Neural cell (in vitro differentiated cells): Measurements from ENCODE around the gene YLPM1. TPM values are rescaled to one million over a fixed set of nuclear protein-coding genes. Genes with fewer than 3 reads are reported as not detected.

Experiments used
- H2AFZ ChIP-seq: fragments of 200-600, 300-800 bp; sonication (generic), shearing (Covaris generic); 2 replicates; pipeline ENCODE4 v1.6.0; 2014; ENCODE audit warnings: low read depth, mild to moderate bottlenecking, antibody characterized with exemption, low read length, moderate library complexity
- H3F3A ChIP-seq: fragments of 200-600 bp; shearing (Covaris generic); 2 replicates; pipeline ENCODE4 v1.6.1; 2016; ENCODE audit warnings: mild to moderate bottlenecking, moderate library complexity, mixed read lengths, antibody characterized with exemption, low read length; ENCODE audit not compliant: insufficient read depth, poor library complexity, severe bottlenecking
- H3K27ac ChIP-seq: fragments of 200-600, 300-800 bp; sonication (generic), shearing (Covaris generic); 2 replicates; pipeline ENCODE4 v1.5.1; 2014; ENCODE audit warnings: mild to moderate bottlenecking, low read length, moderate library complexity
- H3K27me3 ChIP-seq: fragments of 300-800, 200-600 bp; sonication (generic), shearing (Covaris generic); 2 replicates; pipeline ENCODE4 v1.6.0; 2014; ENCODE audit warnings: mild to moderate bottlenecking, low read depth, low read length, moderate library complexity; ENCODE audit not compliant: insufficient read depth
- H3K36me3 ChIP-seq: fragments of 300-800, 200-600 bp; sonication (generic), shearing (Covaris generic); 2 replicates; pipeline ENCODE4 v1.5.1; 2014; ENCODE audit warnings: mild to moderate bottlenecking, antibody characterized with exemption, low read length, moderate library complexity; ENCODE audit not compliant: insufficient read depth
- H3K4me2 ChIP-seq: fragments of 300-800, 200-600 bp; sonication (generic), shearing (Covaris generic); 2 replicates; pipeline ENCODE4 v1.6.0; 2014; ENCODE audit warnings: mild to moderate bottlenecking, low read length
- H3K4me3 ChIP-seq: fragments of 300-800, 200-600 bp; sonication (generic), shearing (Covaris generic); 2 replicates; pipeline ENCODE4 v1.5.1; 2014; ENCODE audit warnings: mild to moderate bottlenecking, low read length, moderate library complexity
- H3K79me2 ChIP-seq: fragments of 200-600 bp; shearing (Covaris generic); replicated peaks from 2 replicates; pipeline ENCODE4 v1.6.0; 2014; ENCODE audit warnings: mild to moderate bottlenecking, low read length, moderate library complexity; ENCODE audit not compliant: insufficient read depth
- H3K9ac ChIP-seq: fragments of 300-800, 200-600 bp; sonication (generic), shearing (Covaris generic); 2 replicates; pipeline ENCODE4 v1.6.1; 2016; ENCODE audit warnings: mild to moderate bottlenecking, low read length, mixed read lengths
- H3K9me2 ChIP-seq: fragments of 200-600 bp; shearing (Covaris generic); 2 replicates; pipeline ENCODE4 v1.6.1; 2016; ENCODE audit warnings: mild to moderate bottlenecking, low read length, mixed read lengths; ENCODE audit not compliant: insufficient read depth
- H3K9me3 ChIP-seq: fragments of 200-600, 300-800 bp; sonication (generic), shearing (Covaris generic); 2 replicates; pipeline ENCODE4 v1.6.1; 2016; ENCODE audit warnings: mild to moderate bottlenecking, mixed run types, low read length, moderate library complexity, mixed read lengths
- H4K20me1 ChIP-seq: fragments of 200-600 bp; shearing (Covaris generic); 2 replicates; pipeline ENCODE4 v1.6.1; 2016; ENCODE audit warnings: mild to moderate bottlenecking, mixed run types; ENCODE audit not compliant: insufficient read depth
- EP300 ChIP-seq: fragments of 450-650 bp; conservative IDR thresholded peaks from 2 replicates; pipeline ENCODE4 v1.6.1; 2014; ENCODE audit warnings: antibody characterized with exemption, mild to moderate bottlenecking, moderate library complexity; ENCODE audit not compliant: poor library complexity, severe bottlenecking
- EZH2 ChIP-seq: fragments of 200-600, 300-800 bp; shearing (Covaris generic), sonication (generic); IDR thresholded peaks from 2 replicates; pipeline ENCODE4 v1.6.1; 2014; ENCODE audit warnings: antibody characterized with exemption, low read length, borderline replicate concordance, mild to moderate bottlenecking; ENCODE audit not compliant: insufficient read depth, poor library complexity, severe bottlenecking
- MXI1 ChIP-seq: fragments of 450-650 bp; conservative IDR thresholded peaks from 2 replicates; pipeline ENCODE4 v1.6.1; 2014; ENCODE audit warnings: antibody characterized with exemption, mild to moderate bottlenecking; ENCODE audit not compliant: poor library complexity, severe bottlenecking
- POLR2AphosphoS5 ChIP-seq: IDR thresholded peaks from 2 replicates; pipeline ENCODE4 v1.6.1; 2012
- RAD21 ChIP-seq: fragments of 450-650 bp; conservative IDR thresholded peaks from 2 replicates; pipeline ENCODE4 v1.6.1; 2014; ENCODE audit warnings: antibody characterized with exemption, mild to moderate bottlenecking, moderate library complexity
- SMC3 ChIP-seq: fragments of 450-650 bp; conservative IDR thresholded peaks from 2 replicates; pipeline ENCODE4 v1.6.1; 2014; ENCODE audit warnings: antibody characterized with exemption, mild to moderate bottlenecking, moderate library complexity; ENCODE audit not compliant: poor library complexity
- TAF1 ChIP-seq: IDR thresholded peaks from 2 replicates; pipeline ENCODE4 v1.6.1; 2012; ENCODE audit warnings: low read depth
- polyA plus RNA-seq: library from polyadenylated mRNA; depleted of rRNA; stranded (reverse); fragments of >200 nt; gene quantifications from 2 replicates; pipeline ENCODE4 v1.2.3, GENCODE V29; 2014
- TF ChIP-seq, protein P1 (sequence below): fragments of 450-650 bp; IDR thresholded peaks from 2 replicates; pipeline ENCODE4 v1.5.1; 2014; ENCODE audit warnings: antibody characterized with exemption, mild to moderate bottlenecking, moderate library complexity; ENCODE audit not compliant: poor library complexity, severe bottlenecking
- TF ChIP-seq, protein P2 (sequence below): IDR thresholded peaks from 2 replicates; pipeline ENCODE4 v1.6.1; 2012; ENCODE audit warnings: borderline replicate concordance

Gene YLPM1
- polyA plus RNA-seq, 1 donor from 2014 or later, result 63.4 TPM

DNA sequence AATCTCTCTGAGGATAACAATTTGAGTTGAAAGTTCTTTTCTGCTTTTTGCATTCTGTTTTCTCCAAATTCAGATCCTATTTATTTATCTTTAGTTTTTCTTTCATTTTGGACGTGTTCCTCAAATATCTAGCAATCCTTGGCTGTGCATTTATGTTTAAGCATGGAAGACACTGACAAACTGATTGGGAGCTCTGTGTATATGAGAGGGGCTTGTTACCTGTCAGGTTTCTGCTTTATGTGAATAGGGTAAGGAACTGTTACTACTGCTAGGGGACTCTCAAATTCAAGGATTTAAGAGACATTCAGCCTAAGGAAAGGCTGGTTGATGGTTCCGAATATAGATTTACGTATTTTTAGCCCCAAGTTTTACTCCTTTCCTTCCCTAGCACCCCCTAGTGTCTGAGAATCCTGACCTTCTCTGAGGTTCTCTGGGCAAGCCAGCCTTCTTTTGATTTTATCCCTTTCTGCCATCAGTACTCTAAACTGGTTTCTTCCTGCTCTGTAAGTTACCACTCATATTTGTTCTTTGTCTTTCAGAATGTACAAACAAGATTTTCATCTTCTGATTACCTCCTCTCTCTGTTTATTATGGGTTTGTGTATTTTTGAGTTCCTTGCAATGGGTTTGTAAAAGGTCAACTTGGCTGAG lies 30.5 kb downstream of the YLPM1 start:
- Histone ChIP-seq H3K27ac (no peak overlapping the region), H3K36me3 (peaks cover 4% of the 10 kb centered on the region), H3K9ac (no peak overlapping the region), H3F3A (no peaks in the 10 kb centered on the region), H3K9me2 (no peaks in the 10 kb centered on the region), H3K9me3 (no peaks in the 10 kb centered on the region), H3K79me2 (peaks cover 34% of the 10 kb centered on the region), H4K20me1 (no peaks in the 10 kb centered on the region), H3K27me3 (no peaks in the 10 kb centered on the region), H3K4me2 (no peak overlapping the region), H3K4me3 (no peak overlapping the region), H2AFZ (no peak overlapping the region)
- no peak for TF ChIP-seq SMC3

DNA sequence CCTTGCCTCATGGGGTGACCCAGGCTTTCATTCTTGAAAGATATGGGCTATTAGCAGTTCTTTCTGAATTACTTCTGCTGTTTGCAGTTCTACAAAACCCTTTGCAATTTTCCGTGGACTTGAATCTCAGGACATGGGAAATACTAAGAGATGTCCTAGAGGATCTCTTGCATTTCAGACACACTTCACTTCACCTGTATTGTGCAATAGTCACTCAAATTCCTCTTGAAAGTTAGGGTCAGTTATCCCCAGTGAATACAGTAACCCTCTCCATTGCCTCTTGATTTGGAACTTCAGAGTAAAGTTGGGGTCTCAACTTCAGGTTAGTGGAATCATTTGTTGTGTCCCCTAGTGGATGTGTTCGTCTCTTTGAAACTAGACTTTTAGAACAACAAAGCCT lies 31.8 kb downstream of the YLPM1 start:
- Histone ChIP-seq H3K27me3 (no peaks in the 10 kb centered on the region), H3F3A (no peaks in the 10 kb centered on the region), H3K27ac (no peak overlapping the region), H3K4me2 (no peak overlapping the region), H3K9ac (no peak overlapping the region), H3K79me2 (peaks cover 25% of the 10 kb centered on the region), H3K4me3 (no peak overlapping the region), H2AFZ (no peak overlapping the region), H3K9me3 (no peaks in the 10 kb centered on the region), H4K20me1 (no peaks in the 10 kb centered on the region), H3K36me3 (peaks cover 6% of the 10 kb centered on the region), H3K9me2 (no peaks in the 10 kb centered on the region)
- TF ChIP-seq EP300 (no peak), POLR2AphosphoS5 (no peak), TAF1 (no peak), RAD21 (no peak), EZH2 (no peak)
- TF ChIP-seq, protein P1, sequence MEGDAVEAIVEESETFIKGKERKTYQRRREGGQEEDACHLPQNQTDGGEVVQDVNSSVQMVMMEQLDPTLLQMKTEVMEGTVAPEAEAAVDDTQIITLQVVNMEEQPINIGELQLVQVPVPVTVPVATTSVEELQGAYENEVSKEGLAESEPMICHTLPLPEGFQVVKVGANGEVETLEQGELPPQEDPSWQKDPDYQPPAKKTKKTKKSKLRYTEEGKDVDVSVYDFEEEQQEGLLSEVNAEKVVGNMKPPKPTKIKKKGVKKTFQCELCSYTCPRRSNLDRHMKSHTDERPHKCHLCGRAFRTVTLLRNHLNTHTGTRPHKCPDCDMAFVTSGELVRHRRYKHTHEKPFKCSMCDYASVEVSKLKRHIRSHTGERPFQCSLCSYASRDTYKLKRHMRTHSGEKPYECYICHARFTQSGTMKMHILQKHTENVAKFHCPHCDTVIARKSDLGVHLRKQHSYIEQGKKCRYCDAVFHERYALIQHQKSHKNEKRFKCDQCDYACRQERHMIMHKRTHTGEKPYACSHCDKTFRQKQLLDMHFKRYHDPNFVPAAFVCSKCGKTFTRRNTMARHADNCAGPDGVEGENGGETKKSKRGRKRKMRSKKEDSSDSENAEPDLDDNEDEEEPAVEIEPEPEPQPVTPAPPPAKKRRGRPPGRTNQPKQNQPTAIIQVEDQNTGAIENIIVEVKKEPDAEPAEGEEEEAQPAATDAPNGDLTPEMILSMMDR, result no peak
- TF ChIP-seq, protein P2, sequence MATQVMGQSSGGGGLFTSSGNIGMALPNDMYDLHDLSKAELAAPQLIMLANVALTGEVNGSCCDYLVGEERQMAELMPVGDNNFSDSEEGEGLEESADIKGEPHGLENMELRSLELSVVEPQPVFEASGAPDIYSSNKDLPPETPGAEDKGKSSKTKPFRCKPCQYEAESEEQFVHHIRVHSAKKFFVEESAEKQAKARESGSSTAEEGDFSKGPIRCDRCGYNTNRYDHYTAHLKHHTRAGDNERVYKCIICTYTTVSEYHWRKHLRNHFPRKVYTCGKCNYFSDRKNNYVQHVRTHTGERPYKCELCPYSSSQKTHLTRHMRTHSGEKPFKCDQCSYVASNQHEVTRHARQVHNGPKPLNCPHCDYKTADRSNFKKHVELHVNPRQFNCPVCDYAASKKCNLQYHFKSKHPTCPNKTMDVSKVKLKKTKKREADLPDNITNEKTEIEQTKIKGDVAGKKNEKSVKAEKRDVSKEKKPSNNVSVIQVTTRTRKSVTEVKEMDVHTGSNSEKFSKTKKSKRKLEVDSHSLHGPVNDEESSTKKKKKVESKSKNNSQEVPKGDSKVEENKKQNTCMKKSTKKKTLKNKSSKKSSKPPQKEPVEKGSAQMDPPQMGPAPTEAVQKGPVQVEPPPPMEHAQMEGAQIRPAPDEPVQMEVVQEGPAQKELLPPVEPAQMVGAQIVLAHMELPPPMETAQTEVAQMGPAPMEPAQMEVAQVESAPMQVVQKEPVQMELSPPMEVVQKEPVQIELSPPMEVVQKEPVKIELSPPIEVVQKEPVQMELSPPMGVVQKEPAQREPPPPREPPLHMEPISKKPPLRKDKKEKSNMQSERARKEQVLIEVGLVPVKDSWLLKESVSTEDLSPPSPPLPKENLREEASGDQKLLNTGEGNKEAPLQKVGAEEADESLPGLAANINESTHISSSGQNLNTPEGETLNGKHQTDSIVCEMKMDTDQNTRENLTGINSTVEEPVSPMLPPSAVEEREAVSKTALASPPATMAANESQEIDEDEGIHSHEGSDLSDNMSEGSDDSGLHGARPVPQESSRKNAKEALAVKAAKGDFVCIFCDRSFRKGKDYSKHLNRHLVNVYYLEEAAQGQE, result no peak

DNA sequence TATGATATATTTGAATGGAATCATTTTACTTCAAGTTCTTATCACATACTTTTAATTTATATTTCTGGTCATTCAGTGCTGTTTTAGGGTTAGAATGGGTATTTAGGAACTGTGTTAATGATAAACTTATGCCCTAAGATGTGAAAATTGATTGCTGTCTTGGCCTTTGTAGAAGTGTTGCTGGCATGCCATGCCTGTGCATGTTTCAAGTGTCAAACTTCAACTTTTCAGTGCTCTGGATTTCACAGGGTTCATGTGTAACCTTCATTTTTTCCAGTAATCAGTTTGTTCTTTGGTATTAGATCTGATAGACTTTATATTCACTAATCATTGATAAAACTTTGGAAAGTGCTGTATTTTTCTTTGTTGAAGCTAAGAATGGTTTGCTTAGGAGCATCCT lies 36.6 kb downstream of the YLPM1 start:
- Histone ChIP-seq H3K27me3 (no peaks in the 10 kb centered on the region), H3F3A (no peaks in the 10 kb centered on the region), H3K79me2 (peaks cover 16% of the 10 kb centered on the region), H3K9me3 (no peaks in the 10 kb centered on the region), H2AFZ (no peak overlapping the region), H3K4me2 (no peak overlapping the region), H3K4me3 (no peak overlapping the region), H3K9me2 (no peaks in the 10 kb centered on the region), H3K27ac (no peak overlapping the region), H4K20me1 (no peaks in the 10 kb centered on the region), H3K9ac (no peak overlapping the region), H3K36me3 (peaks cover 16% of the 10 kb centered on the region)
- TF ChIP-seq RAD21 (no peak), MXI1 (no peak), EZH2 (no peak), EP300 (no peak), POLR2AphosphoS5 (no peak), TAF1 (no peak), SMC3 (no peak)
- TF ChIP-seq, protein P2, result no peak
- TF ChIP-seq, protein P1, result no peak
